SK-MEL-5 (cell line): Measurements from ENCODE around the gene ZSCAN31. TPM values are rescaled to one million over a fixed set of nuclear protein-coding genes. Genes with fewer than 3 reads are reported as not detected.
A peak's percentile ranks its signal among the peaks of the same experiment; 100 is the strongest.
"Not testable (repeated sequence)": the region's sequence is repeated elsewhere in the genome, so short reads cannot be mapped to it uniquely, and the experiment has no call there.

Experiments used
- DNase-seq: peaks from one replicate; pipeline ENCODE4 v3.0.0-alpha.2; 2016; ENCODE audit warnings: low read depth, low spot score
- in situ Hi-C: cut with HindIII; loops from 2 replicates; pipeline ENCODE4 v1.10.0; 2016; ENCODE audit warnings: low sequenced_read_pairs, high pct_unique_total_duplicates, low pct_unique_long_range_greater_than_20kb
- total RNA-seq: library from RNA; depleted of rRNA; stranded (reverse); fragments of >200 nt; shearing (Covaris generic); gene quantifications from 2 replicates; pipeline ENCODE4 v1.2.3, GENCODE V29; 2014

ZSCAN31 gene
- total RNA-seq, 1 experiment from 2014 or later, result 4.3 TPM

GRCh38 chr6:28335040-28335563 lies 846 bp downstream of the ZSCAN31 start:
- in situ Hi-C loops, result no loop called here

GRCh38 chr6:28334286-28335039 lies 1.5 kb downstream of the ZSCAN31 start:
- no peak for DNase-seq
- in situ Hi-C loops, result no loop called here

More at GRCh38 chr6:28335040-28335563, 846 bp downstream of the ZSCAN31 start:
- DNase-seq, result no peak

GRCh38 chr6:28333599-28334018 lies 2.3 kb downstream of the ZSCAN31 start:
- in situ Hi-C loops, result no loop called here
- DNase-seq, result no peak

GRCh38 chr6:28333047-28333446 lies 2.9 kb downstream of the ZSCAN31 start:
- DNase-seq, result no peak
- in situ Hi-C loops, result no loop called here

GRCh38 chr6:28330041-28330440 lies 5.9 kb downstream of the ZSCAN31 start:
- in situ Hi-C loops, result no loop called here
- DNase-seq, result no peak

- no peak for DNase-seq
- in situ Hi-C loops, result no loop called here
Measured at GRCh38 chr6:28326371-28326948, 9.5 kb downstream of the ZSCAN31 start.

GRCh38 chr6:28323813-28324424 lies 12.0 kb downstream of the ZSCAN31 start:
- DNase-seq, result no peak
- in situ Hi-C loops, result no loop called here

GRCh38 chr6:28322661-28323060 lies 13.3 kb downstream of the ZSCAN31 start:
- in situ Hi-C loops, result no loop called here
- no peak for DNase-seq

GRCh38 chr6:28317866-28318265 lies 18.1 kb downstream of the ZSCAN31 start:
- DNase-seq, in situ Hi-C loops: not testable (repeated sequence)

GRCh38 chr6:28315628-28316027 lies 20.3 kb downstream of the ZSCAN31 start:
- in situ Hi-C loops, result no loop called here
- DNase-seq, result no peak

- in situ Hi-C loops, result no loop called here
- DNase-seq, result no peak
Measured at GRCh38 chr6:28312939-28313338, 23.0 kb downstream of the ZSCAN31 start.

- no peak for DNase-seq
- in situ Hi-C loops, result no loop called here
Measured at GRCh38 chr6:28311139-28311823, 24.7 kb downstream of the ZSCAN31 start.

GRCh38 chr6:28306363-28306762 lies 29.6 kb downstream of the ZSCAN31 start:
- in situ Hi-C loops, result not testable (repeated sequence)

GRCh38 chr6:28303570-28303969 lies 32.4 kb downstream of the ZSCAN31 start:
- no peak for DNase-seq
- in situ Hi-C loops, result no loop called here

More at GRCh38 chr6:28306363-28306762, 29.6 kb downstream of the ZSCAN31 start:
- DNase-seq, result not testable (repeated sequence)

- DNase-seq, result peak; percentile 55
- in situ Hi-C loops, result no loop called here
Measured at GRCh38 chr6:28296520-28297060, 39.4 kb downstream of the ZSCAN31 start.

GRCh38 chr6:28295326-28295725 lies 40.6 kb downstream of the ZSCAN31 start:
- in situ Hi-C loops, result no loop called here
- DNase-seq, result no peak

GRCh38 chr6:28291573-28291972 lies 44.4 kb downstream of the ZSCAN31 start:
- in situ Hi-C loops, result no loop called here
- no peak for DNase-seq

GRCh38 chr6:28282926-28283325 lies 53.0 kb downstream of the ZSCAN31 start:
- no peak for DNase-seq
- in situ Hi-C loops, result no loop called here
